GM21390 (cell line): ENCODE measurements around the gene KIF5A.
"Not testable (repeated sequence)": the region's sequence is repeated elsewhere in the genome, so short reads cannot be mapped to it uniquely, and the experiment has no call there.

Source experiments
- ATAC-seq: cut with Tn5 transposase; IDR thresholded peaks from one replicate; pipeline ENCODE4 v1.9.1; 2021; ENCODE audit not compliant: unreplicated experiment

The KIF5A gene

DNA sequence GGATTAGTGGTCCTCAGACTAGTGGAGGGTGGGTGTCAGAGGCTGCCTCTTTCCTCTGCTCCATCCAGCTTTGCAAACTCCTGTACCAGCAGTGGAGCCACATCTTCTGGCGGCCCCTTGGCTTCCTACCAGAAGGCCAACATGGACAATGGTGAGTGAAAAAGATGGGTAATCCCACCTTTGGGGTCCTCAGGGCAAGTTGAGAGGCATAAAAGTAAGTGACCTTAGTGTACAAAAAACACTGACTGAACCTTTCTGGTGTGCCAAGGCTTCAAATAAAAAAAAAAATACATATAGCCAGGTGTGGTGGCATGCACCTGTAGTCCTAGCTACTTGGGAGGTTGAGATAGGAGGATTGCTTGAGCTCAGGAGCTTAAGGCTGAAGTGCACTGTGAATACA is 32.0 kb downstream of the KIF5A start:
- ATAC-seq, result no peak

DNA sequence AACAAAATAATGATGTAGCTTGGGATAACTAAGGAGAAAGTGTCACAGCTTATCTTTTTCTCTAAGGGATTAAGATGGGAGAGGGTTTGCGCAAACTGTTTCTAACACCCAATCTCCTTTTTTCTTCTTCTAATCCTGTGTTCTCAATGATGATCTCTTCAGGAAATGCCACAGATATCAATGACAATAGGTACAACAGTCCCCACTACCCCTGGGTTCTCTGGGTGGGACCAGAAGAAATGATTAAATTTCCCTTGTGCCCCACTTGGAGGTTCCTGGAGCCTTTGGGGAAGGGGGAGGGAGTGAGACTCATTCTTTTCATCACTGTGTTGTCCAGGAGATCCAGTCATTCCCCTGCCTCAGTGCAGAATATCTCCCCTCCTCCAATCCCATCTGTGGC is 32.6 kb downstream of the KIF5A start:
- ATAC-seq, result no peak

DNA sequence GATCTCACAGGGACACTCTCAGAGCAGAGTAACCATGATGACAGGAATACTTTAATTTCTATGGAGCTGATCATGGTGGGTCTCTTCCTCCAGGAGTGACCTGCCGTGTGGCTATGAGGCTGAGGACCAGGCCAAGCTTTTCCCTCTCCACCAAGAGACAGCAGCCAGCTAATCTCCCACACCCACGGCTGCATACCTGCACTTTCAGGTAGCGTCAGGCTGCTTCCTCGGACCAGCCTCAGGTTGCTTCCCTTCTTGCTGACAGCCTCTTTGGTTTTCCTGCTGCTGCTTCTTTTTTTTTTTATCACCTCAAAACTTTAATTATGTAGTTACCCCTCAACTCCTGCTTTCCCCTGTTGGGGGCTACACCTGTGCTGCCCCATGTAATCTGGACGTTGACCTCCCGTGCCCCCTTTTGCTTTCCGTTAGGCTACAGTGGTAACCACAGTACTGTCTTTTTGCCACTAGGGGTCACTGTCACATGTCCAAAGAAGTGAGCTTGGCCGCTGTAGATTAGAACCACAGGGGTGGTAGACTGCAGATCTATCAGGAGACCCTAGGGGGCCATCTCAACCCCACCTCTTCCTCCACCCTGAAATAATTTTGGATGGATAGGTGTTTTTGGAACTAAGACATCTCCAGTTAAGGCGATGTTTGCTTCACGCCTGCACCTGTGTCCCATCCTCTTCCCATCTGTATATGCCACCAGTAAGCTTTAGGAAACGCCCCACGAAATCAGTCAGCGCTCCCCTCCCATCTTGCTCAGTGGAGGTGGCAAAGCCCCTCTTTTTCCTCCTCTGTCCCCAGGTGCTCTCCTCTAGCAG is 33.4 kb downstream of the KIF5A start:
- ATAC-seq, result peak; percentile 89

DNA sequence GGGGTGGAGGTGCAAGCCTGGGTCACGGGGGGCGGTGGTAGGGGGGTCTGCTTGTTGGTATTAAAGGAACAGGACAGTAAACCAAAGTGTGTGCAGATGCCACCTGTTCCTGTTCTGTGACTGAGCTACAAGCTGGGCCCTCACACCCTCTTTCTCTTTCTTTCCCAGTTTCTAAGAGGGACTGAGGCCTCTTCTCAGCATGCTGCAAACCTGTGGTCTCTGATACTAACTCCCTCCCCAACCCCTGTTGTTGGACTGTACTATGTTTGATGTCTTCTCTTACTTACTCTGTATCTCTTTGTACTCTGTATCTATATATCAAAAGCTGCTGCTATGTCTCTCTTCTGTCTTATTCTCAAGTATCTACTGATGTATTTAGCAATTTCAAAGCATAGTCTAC is 34.2 kb downstream of the KIF5A start:
- ATAC-seq, result no peak

DNA sequence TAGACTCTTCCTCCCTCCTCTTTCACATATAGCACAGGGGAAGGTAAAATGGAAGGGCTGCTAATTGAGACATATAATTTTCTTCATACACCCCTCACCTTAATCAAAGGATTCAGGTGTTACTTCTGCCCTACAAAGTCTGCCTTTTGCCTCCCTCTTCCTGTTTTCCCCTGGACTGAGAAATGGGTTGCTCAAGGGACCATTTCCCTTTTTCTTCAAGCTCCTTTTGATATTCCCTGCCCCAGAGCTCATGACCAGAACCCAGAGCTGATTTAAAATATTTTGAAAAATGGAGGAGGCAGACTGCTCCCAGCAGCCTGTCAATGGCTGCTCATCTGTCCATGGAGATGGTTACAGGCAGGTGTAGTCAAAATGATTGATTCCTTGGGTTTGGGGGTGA is 34.8 kb downstream of the KIF5A start:
- no peak for ATAC-seq

DNA sequence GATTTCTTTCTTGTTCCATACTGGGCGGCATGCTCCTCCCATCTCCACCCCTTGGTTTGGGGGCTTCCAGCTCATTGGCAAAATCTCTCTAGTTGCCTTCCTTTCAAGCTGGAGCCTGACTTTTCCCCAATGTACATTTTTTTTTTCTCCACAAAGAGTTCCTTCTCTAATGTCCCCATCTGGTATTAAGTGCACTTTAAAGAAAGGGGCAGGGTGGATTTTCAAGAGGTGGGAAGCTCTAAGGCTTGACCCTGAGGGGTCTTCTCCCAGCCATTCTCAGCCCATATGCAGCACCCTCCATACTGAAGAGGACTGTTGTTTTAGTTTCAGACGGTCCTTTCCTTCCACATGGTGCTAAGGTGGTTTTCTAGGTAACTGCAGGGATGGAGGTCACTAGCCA is 35.3 kb downstream of the KIF5A start:
- no peak for ATAC-seq

DNA sequence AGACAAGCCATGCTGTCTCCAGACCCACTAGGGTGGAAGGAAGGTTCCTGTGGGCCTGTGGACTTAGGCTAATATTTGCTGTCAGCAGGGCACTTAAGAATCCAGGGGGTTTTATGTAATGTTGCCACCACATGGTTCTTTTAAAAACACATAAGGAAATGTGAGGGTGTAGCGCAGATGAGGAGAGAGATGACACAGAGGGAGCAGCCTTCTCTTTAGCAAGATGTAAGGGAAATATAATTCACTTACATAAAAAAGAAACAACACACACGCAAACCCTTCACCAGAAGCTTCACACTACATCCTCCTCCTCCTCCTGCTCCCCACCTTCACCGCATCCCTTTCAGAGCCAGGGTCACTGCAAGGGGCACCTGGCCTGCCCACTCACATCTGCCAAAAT is 36.3 kb downstream of the KIF5A start:
- ATAC-seq, result no peak

DNA sequence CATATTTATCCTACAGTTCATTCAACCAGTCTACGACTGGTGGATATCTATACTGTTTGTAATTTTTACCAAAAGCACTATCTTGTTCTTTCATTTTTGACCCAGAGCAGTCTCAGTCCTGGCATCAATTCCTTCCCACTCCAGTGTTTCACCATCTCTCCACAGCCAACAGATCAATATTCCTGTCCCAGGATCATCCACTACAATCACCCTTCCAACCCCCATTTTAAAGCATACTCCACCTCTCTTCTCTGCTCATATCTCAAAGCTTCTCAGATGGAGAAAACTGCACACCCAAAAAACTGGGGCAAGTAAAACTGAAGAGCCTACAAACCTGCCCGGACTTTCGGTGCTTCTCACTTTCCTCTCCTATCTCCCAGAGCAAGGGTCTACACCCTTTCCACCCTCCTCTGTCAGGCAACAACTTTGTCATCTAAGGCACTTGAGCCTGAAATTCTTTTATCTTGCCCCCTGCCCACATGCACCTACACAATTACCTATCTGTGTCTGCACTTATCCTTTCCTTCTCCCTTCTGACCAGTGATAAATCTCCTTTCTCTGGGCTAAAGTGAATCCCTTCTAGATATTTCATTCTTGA is 37.1 kb downstream of the KIF5A start:
- ATAC-seq, result no peak

DNA sequence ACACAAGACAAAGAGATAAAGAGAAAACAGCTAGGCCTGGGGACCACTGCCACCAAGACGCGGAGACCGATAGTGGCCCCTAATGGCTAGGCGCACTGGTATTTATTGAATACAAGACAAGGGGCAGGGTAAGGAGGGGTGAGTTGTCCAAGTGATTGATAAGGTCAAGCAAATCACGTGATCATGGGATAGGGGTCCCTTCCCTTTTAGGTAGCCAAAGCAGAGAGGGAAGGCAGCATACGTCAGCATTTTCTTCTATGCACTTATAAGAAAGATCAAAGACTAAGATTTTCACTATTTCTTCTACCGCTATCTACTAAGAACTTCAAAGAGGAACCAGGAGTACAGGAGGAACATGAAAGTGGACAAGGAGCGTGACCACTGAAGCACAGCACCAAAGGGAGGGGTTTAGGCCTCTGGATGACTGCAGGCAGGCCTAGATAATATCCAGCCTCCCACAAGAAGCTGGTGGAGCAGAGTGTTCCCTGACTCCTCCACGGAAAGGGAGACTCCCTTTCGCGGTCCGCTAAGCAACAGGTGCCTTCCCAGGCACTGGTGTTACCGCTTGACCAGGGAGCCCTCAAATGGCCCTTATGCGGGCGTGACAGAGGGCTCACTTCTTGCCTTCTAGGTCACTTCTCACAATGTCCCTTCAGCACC is 39.2 kb downstream of the KIF5A start:
- not testable (repeated sequence) for ATAC-seq

DNA sequence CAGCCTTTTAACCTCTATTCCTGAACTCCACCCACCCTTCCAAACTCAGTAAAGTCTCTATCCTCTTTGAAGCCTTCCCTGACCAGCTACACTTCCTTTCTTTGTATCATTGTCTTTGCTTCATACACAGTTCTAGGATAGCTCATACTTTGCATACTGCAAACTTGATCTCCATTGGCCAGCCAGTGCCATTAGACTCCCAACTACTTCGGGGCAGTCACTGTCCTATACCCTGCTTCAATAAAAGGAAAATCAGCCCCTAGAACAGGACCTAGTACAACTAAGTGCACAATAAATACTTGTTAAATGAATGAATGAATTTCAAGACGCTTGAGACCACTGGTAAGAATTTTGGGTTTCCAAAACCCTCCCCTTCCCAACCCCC is 40.6 kb downstream of the KIF5A start:
- no peak for ATAC-seq

DNA sequence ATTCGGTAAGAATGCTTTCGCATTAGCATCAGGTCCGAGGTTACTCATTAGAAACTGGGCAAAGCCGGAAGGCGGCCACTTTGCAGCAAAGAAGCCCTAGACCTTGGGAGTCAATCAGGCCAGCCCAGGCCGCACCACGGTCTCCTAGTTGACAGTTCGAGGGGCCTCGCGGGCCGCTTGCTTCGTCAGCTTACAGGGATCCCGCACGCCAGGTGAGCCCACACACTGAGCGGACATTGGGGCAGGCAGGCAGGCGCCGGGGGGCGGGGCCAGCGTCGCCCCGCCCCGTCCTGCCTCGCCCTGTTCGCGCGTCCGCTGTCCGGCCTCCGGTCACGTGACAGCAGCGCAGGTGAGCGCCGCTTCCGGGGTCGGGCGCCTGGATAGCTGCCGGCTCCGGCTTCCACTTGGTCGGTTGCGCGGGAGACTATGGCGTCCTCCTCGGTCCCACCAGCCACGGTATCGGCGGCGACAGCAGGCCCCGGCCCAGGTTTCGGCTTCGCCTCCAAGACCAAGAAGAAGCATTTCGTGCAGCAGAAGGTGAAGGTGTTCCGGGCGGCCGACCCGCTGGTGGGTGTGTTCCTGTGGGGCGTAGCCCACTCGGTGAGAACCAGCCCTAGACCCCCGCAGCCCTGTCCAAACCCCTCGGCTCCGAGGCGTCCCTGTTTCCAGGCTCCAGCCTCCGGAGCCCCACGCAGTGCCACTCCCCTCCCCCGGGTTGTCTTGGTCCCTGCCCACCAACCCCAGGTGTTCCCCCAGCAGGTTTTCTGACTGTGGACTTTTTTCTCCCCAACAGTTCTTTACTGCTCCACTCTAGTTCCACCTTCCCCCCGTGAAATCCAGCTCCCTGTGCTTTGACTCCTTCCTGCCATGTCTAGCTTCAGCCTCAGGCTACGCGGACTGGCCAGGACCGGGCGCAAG is 41.3 kb downstream of the KIF5A start, which contains the start of gene PIP4K2C:
Gene PIP4K2C, plus strand, starts transcription at position 329 of the 918 bp plus-strand sequence. Its CDS starts 98 bp downstream, at position 427.
- ATAC-seq, result peak; percentile 97

DNA sequence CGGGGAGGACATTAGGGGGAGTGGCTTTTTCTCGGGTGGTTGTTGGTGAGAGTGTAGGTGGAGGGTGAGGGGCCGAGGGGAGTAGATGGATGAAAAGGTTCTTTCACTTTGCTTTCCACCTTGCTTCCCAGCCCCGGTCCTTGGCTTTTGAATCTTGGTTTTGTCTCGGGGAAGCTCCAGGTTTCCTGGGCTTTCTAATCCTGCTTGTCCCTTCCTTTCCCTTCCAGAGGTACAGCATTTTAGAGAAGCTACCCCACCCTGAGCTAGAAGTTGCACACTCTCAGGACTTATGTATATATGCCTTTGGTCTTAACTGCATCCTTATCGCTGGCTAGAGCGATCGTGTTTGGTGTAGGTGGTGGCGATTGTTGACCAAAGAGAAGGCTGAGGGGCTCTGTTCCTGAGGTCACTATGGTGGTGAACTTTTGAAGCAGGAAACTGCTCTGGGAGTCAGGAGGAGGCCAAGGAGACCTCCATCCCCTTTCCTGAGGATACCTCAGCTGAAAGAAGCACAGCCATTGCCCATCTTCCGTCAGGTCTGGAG is 42.0 kb downstream of the KIF5A start:
- ATAC-seq, result peak; percentile 8

DNA sequence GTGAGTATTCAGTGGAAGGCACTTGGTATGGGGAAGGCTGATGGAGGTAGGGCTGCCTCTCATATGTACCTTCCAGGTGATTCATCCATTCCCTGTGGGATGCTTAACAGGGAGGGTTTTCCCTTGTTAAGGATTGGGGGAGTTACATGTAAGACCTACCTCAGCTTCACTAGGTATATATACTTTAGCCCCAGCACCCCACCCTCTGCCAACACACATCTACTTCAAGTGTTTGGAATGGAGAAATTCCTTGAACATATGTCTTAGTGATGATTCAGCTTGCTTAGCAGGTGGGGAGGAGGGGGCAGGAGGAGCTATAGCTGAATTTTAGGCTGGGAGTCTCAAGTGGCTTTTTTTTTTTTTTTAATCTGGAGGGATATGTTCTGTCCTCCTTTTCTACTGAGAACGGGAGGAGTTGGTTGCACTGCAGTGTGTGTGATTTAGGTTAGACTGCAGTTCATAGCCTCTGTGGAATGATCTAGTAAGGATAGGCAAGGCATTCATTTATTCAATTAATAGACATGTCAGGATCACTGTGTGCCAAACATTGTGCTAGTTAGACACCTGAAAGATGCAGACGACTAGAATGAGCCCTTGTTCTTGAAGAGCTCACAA is 42.8 kb downstream of the KIF5A start:
- ATAC-seq, result no peak

DNA sequence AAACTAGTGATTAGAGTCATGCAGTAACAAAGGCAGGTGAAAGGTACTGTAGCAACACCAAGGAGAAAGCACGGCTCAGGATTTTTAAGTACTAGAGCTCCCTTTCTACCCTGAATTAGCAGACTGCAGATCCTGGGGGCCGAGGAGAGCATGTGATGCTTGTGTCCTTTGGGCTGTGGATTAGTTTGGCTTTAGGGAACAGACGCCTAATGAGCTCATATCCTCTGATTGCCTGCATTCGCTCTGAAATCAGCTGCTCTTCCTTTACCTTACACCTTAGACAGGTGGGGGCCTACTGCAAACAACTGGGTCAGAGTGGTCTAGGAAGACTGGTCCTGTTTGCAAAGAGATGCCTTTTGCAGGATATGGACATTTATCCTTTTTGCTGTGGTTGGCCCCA is 43.3 kb downstream of the KIF5A start:
- no peak for ATAC-seq

DNA sequence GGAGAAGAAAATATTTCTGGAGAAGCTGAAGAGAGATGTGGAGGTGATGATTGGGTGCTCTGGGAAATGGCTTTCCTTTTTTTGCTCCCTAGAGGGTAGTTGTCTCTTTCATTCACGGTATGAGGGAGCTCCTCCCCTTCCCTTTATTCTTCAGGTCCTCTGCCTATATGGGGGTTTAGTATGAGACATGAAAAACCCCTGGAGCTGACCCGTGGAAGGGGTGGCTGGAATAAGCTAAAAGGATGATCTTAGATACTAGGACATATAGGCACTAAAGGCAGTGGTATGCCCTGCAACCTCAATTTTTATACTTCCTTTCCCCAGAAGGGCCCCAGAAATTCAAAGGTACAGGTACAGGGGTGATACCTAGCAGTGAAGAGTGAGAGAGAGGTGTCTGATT is 50.6 kb downstream of the KIF5A start:
- no peak for ATAC-seq

DNA sequence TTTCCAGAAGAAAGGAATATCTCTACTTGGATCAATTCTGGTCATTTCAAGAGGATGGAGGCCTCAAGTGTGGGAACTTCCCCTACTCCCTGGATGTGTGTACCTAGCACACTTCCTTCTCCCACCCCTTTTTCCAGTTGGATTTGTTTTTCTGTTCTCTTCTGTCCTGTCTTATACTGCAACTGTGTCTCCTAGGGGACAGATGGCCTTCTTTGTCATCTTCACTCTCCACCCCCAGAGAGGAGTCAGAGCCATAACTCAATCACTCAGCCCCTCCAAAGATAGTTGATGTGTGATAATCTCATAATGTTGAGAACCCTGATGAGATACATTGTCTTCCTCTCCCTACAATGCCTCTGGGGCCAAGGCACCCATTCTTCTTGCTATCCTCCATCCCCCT is 52.7 kb downstream of the KIF5A start:
- ATAC-seq, result no peak

DNA sequence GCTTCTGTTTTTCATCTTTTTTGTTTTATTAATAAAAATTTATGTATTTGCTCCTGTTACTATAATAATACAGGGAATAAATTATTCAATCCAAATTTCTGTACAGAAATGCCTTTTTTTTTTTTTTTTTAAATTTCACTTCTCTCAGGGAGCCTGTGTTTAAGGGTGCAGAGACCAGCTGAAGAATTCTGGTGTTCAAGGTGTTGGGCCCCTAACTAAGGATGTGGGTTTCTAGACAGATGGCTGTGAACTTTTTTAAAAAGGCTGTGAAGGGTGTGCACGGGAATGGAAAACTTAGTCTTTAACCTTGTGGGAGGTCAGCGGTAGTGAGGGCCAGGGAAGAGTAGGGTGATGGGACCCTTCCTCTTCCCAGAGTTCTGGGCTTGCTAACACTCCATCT is 53.5 kb downstream of the KIF5A start:
- ATAC-seq, result no peak

DNA sequence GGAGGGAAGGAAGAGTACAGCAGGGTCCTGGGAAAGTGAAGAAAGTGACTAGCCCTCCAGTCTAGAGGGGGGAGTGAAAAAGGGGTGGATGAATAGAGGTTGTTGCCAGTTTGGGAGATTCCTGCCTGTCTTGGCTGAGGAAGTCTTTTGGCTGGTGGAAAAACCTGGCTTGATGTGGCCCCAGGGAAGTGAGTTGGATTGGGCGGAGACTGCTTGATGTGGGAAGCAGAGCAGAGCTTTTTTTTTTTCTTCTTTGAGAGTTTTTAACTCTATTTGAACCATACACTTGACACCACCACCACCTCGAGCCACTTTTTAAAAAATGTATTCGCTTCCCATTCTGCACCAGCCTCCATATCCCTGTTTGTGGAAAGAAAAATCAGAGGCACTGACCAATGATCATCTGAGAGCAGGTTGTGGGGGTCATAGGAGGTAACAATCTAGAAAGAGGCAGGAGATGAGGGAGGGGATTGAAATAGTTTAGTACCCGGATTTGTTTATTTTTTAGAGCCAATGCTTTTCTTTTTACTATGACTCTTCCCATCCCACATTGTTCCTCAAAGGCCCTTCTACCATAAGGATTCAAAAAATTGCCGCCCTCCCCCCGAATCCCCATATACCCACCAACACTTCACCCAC is 54.1 kb downstream of the KIF5A start:
- no peak for ATAC-seq

DNA sequence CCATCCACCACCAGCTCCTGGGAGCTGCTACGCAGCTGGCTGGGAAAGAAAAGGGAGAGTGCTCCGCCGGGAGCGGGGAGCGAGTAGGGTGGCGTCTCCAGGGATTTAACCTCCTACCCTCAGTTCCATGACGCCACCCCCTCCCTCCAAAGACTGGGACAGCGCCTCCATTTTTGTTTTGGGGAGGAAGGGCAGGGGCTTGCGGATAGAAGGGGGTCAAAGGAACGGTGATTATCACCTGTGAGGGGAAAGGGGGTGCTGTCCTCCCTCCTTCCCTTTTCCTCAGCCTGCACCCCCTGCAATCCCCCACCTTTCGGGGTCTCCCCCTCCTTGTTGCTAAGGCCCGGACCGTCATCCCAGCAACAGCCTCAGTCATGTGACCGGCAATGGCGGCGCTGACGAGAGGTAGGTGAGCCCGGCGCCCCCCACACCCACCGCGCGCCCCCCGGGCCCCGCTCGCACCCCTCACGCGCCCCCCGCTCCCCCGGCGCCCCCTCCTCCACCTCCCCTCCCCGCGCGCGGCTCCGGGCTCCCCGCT is 54.7 kb downstream of the KIF5A start, which contains the start of gene DTX3:
Gene DTX3, plus strand, starts transcription at position 371 of the 538 bp plus-strand sequence. CDS start 1,694 bp downstream, outside the sequence.
- ATAC-seq, result no peak
